ENCODE measurements around the gene DAAM1.

DNA sequence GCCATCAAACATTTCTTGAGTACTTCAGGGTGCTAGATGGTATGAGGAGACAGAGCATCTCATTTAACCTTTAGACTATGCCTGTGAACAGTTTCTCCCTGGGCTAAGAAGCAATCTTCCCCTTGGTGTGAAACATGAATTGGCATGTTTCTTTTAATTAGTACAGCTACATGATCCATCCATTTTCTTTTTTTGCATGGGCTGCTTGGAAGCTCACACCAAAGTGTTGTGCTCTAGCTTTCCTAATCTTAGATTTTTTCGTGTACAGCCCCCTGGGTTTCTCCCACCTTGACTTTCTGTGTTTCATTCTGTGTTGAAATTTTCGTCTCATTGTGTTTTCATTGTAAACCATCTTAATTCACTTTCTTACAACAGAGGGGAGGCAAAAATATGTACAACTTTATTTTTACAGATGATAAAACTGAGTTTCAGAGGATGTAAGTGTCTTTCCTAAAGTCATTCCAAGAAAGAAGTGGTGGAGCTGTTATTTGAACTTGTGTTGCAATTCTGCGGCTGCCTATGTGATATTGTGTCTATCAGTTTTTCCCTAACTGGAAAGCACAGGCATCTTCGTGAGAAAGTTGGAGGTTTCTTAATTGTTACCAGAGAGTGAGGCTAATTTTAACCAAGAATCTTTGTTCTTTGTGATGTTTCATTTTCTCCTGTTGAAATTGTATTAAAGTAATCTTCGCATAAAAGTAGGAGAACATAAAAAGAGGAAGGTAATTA, 64.5 kb downstream of the DAAM1 start:
- TF ChIP-seq, protein P1, sequence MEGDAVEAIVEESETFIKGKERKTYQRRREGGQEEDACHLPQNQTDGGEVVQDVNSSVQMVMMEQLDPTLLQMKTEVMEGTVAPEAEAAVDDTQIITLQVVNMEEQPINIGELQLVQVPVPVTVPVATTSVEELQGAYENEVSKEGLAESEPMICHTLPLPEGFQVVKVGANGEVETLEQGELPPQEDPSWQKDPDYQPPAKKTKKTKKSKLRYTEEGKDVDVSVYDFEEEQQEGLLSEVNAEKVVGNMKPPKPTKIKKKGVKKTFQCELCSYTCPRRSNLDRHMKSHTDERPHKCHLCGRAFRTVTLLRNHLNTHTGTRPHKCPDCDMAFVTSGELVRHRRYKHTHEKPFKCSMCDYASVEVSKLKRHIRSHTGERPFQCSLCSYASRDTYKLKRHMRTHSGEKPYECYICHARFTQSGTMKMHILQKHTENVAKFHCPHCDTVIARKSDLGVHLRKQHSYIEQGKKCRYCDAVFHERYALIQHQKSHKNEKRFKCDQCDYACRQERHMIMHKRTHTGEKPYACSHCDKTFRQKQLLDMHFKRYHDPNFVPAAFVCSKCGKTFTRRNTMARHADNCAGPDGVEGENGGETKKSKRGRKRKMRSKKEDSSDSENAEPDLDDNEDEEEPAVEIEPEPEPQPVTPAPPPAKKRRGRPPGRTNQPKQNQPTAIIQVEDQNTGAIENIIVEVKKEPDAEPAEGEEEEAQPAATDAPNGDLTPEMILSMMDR (IDR thresholded peaks at IDR 0.05; ENCODE audit: insufficient read depth, low read depth, low read length): no peak
- no peak for TF ChIP-seq EZH2 (IDR thresholded peaks at IDR 0.05; ENCODE audit: insufficient read depth, low read length)

Data from astrocyte (in vitro differentiated cells and primary cell).